Chondrocyte (in vitro differentiated cells): Measurements from ENCODE around the gene WRAP53. TPM values are rescaled to one million over a fixed set of nuclear protein-coding genes. Genes with fewer than 3 reads are reported as not detected.
A peak's percentile ranks its signal among the peaks of the same experiment; 100 is the strongest.

Source experiments
- DNase-seq: peaks from one replicate; pipeline ENCODE4 v3.0.0; 2021; ENCODE audit warnings: mixed read lengths, low spot score
- H3K27ac Mint-ChIP-seq: one replicate; pipeline ENCODE4 v1.8.0; 2021; ENCODE audit warnings: mild to moderate bottlenecking, moderate library complexity, mixed read lengths; ENCODE audit not compliant: unreplicated experiment
- H3K27me3 Mint-ChIP-seq: 2 replicates; pipeline ENCODE4 v1.8.0; 2021; ENCODE audit warnings: low read depth, mixed read lengths
- H3K36me3 Mint-ChIP-seq: 2 replicates; pipeline ENCODE4 v1.8.0; 2021; ENCODE audit warnings: low read depth, mixed read lengths
- H3K4me1 Mint-ChIP-seq: 2 replicates; pipeline ENCODE4 v1.8.0; 2021; ENCODE audit warnings: low read depth, mild to moderate bottlenecking, mixed read lengths
- H3K4me3 Mint-ChIP-seq: one replicate; pipeline ENCODE4 v1.8.0; 2021; ENCODE audit warnings: mild to moderate bottlenecking, moderate library complexity, mixed read lengths; ENCODE audit not compliant: unreplicated experiment
- H3K9me3 Mint-ChIP-seq: 2 replicates; pipeline ENCODE4 v1.8.0; 2021; ENCODE audit warnings: low read depth, mixed read lengths
- total RNA-seq: library from RNA; stranded (reverse); gene quantifications from 3 replicates; pipeline ENCODE4 v1.2.1, GENCODE V29; 2021
- TF ChIP-seq, protein P1 (sequence below): fragments of 200-600 bp; sonication (generic); IDR thresholded peaks from 2 replicates; pipeline ENCODE4 v1.5.0; 2021; ENCODE audit warnings: antibody characterized with exemption, mild to moderate bottlenecking, moderate library complexity

Gene WRAP53
- total RNA-seq, 1 donor from 2014 or later: 7.1 TPM

DNA sequence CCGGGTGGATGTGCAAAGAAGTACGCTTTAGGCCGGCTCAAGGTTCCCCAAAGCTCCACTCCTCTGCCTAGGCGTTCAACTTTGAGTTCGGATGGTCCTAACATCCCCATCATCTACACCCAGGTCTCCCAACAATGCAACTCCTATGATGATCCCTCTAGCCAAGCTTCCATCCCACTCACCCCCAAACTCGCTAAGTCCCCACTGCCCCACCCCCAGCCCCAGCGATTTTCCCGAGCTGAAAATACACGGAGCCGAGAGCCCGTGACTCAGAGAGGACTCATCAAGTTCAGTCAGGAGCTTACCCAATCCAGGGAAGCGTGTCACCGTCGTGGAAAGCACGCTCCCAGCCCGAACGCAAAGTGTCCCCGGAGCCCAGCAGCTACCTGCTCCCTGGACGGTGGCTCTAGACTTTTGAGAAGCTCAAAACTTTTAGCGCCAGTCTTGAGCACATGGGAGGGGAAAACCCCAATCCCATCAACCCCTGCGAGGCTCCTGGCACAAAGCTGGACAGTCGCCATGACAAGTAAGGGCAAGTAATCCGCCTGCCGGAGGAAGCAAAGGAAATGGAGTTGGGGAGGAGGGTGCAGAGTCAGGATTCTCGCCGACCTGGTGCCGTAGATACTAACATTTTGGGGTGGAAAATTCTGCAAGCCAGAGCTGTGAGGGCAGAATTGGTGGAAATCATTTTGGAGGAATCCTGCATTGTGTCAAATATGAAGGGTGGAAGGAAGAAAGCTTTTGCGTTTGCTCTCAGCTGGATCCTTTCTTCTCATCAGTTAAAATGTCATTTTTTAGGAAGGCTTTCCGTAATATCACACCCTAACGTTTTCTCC lies 987 bp upstream of the WRAP53 start, which contains the start of gene TP53:
TSS of gene TP53 (minus strand) at position 419 of the 836 bp plus-strand sequence. CDS start 10,896 bp downstream, outside the sequence.
- Mint-ChIP-seq H3K4me3 (peak within 1 kb of the TSS; percentile 98), H3K27me3 (no peaks in the 10 kb centered on the region), H3K27ac (peak within 1 kb of the TSS; percentile 100), H3K4me1 (peaks cover 26% of the 10 kb centered on the region), H3K9me3 (no peaks in the 10 kb centered on the region), H3K36me3 (peaks cover 3% of the 10 kb centered on the region)
- DNase-seq: no peak
- TF ChIP-seq, protein P1, sequence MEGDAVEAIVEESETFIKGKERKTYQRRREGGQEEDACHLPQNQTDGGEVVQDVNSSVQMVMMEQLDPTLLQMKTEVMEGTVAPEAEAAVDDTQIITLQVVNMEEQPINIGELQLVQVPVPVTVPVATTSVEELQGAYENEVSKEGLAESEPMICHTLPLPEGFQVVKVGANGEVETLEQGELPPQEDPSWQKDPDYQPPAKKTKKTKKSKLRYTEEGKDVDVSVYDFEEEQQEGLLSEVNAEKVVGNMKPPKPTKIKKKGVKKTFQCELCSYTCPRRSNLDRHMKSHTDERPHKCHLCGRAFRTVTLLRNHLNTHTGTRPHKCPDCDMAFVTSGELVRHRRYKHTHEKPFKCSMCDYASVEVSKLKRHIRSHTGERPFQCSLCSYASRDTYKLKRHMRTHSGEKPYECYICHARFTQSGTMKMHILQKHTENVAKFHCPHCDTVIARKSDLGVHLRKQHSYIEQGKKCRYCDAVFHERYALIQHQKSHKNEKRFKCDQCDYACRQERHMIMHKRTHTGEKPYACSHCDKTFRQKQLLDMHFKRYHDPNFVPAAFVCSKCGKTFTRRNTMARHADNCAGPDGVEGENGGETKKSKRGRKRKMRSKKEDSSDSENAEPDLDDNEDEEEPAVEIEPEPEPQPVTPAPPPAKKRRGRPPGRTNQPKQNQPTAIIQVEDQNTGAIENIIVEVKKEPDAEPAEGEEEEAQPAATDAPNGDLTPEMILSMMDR: no peak

DNA sequence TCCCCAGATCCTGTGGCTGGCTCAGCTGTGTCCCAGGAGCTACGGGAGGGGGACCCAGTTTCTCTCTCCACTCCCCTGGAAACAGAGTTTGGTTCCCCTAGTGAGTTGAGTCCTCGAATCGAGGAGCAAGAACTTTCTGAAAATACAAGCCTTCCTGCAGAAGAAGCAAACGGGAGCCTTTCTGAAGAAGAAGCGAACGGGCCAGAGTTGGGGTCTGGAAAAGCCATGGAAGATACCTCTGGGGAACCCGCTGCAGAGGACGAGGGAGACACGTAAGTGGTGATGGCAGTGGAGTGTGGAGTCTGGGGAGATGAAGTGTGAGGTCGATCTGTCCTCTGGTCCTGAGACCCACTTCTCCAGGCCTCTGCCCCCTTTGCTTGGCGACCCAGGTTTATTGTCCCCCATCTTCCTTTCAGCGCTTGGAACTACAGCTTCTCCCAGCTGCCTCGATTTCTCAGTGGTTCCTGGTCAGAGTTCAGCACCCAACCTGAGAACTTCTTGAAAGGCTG lies 585 bp downstream of the WRAP53 start:
- DNase-seq: no peak
- peak overlapping the region; percentile 100 for H3K27ac Mint-ChIP-seq
- no peaks in the 10 kb centered on the region for H3K27me3 Mint-ChIP-seq
- peaks cover 8% of the 10 kb centered on the region for H3K36me3 Mint-ChIP-seq
- H3K4me1 Mint-ChIP-seq: peaks cover 26% of the 10 kb centered on the region
- no peaks in the 10 kb centered on the region for H3K9me3 Mint-ChIP-seq
- TF ChIP-seq, protein P1: no peak
- H3K4me3 Mint-ChIP-seq: peak overlapping the region; percentile 98

DNA sequence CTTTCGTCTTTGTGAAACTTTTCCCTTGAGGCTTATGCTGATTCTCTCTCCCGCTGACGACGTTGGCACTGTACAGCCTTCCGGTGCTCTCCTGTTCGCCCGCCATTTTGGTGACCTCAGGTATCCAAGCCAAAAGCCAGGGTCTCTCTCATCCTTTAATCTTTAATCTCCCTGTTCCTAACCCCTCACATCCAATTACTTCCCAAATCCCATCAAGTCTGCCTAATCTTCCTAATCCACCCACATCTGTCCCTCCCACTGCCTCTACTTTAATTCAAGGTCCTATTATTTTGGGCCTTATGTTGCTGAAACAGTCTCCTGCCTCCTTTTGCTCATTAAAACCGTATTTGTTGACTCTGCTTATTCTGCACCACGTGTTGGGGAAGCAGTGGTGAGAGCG lies 7.3 kb downstream of the WRAP53 start:
- peaks cover 18% of the 10 kb centered on the region for H3K36me3 Mint-ChIP-seq
- H3K27ac Mint-ChIP-seq: no peak overlapping the region
- no peaks in the 10 kb centered on the region for H3K9me3 Mint-ChIP-seq
- H3K27me3 Mint-ChIP-seq: no peaks in the 10 kb centered on the region
- TF ChIP-seq, protein P1: no peak
- no peaks in the 10 kb centered on the region for H3K4me1 Mint-ChIP-seq
- DNase-seq: no peak
- no peak overlapping the region for H3K4me3 Mint-ChIP-seq

DNA sequence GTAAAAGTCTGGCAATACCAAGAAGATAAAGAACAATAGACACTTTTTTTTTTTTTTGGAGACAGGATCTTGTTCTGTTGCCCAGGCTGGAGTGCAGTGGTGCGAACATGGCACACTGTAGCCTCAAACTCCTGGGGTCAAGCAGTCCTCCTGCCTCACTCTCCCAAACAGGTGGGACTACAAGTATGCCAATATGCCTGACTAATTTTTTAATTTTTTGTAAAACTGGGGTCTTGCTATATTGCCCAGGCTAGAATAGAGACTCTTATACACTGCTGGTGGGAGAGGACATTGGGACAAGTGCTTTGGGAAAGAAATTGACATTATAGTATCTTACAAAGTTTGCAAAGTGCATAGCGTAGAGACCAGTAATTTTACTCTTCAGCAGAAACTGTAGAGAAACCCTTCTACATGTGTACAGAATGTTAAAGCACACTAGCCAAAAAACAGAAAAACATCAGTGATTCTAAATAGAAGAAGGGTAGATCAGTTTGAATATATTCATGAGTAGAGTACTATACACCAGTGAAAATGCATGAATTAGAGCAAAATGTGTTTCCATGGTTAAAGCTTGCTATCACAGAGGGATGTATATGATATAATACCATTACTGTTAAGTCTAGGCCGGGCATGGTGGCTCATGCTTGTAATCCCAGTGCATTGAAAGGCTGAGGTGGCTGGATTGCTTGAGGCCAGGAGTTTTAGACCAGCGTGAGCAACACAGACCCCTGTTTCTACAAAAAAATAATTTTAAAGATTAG lies 9.7 kb downstream of the WRAP53 start:
- Mint-ChIP-seq H3K9me3 (no peaks in the 10 kb centered on the region), H3K27ac (no peak overlapping the region), H3K27me3 (no peaks in the 10 kb centered on the region), H3K4me3 (no peak overlapping the region), H3K4me1 (no peaks in the 10 kb centered on the region), H3K36me3 (peaks cover 17% of the 10 kb centered on the region)
- no peak for DNase-seq
- TF ChIP-seq, protein P1: no peak

DNA sequence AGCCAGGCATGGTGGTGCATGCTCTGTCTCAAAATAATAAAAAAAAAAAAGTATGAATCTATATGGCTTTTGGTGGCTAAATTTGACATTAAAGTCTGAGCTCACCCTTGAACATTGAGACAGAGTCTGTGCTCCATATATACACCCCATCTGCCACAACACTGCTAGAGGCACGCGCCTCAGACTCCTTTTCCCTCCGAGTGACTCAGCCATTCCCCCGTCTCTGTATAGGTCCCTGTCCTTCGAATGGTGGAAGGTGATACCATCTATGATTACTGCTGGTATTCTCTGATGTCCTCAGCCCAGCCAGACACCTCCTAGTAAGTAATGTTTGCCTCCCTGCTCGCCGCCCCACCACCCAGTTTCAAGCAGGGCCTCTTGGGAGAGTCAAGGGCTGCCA lies 12.2 kb downstream of the WRAP53 start:
- Mint-ChIP-seq H3K27me3 (peaks cover 2% of the 10 kb centered on the region), H3K4me3 (no peak overlapping the region), H3K4me1 (peaks cover 16% of the 10 kb centered on the region), H3K27ac (no peak overlapping the region), H3K9me3 (no peaks in the 10 kb centered on the region), H3K36me3 (peaks cover 10% of the 10 kb centered on the region)
- DNase-seq: no peak
- TF ChIP-seq, protein P1: no peak
